ENCODE measurements around the gene GRIP1. TPM values are rescaled to one million over a fixed set of nuclear protein-coding genes. Genes with fewer than 3 reads are reported as not detected.

The GRIP1 gene
- total and polyA plus RNA-seq, 2 donors from 2014 or later, result 3.9 to 18.4 TPM

DNA sequence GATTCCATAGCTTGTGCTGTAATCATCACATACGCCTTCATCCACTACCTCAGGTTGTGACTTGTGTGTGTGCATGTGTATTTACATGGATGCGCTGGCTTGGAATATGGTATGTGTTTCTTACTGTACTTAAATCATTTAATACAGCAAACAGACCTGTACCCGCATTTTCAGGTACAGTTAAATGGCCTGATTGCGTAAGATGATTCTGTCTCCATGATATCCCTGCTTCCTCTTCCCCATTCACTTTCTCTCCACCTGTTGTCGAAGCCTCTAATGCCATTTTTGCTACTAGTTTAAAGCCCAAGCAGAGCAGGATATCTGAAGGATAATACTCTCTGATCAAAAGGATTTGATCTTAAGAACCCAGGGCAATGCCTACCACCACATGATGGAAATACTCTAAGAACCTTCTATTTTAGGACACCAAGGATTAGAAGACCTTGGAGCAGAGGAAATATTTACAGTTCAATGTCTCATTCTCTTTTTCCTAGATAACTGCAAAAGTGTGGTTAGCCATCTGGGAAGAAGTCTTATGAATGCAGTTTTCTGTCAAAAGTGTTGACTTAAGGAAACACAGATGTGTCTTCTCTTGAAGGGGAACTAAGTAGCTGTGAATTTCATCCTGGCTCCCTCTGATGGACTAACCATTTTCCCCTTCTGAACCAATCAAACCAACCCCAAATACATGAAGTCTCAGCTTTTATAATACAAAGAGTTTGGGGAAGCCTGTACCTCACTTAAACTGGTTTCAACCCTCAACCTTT is 297.9 kb downstream of the GRIP1 start:
- peak in 1 of 5 donors; percentile 8 for DNase-seq

GRCh38 chr12:66379616-66380015 is 299.3 kb downstream of the GRIP1 start:
- no peak for FAIRE-seq
- intact Hi-C loops (cut with DNase I), result no loop called here

More for the DNA sequence above, 297.9 kb downstream of the GRIP1 start:
- Histone ChIP-seq H3K4me1 (ENCODE audit: control insufficient read depth in 2 of 3, insufficient read depth in 2 of 3, low read depth in 1 of 3, low read length in 3 of 3) (no peaks in the 10 kb centered on the region), H3K4me3 (ENCODE audit: low read length in 3 of 3) (no peak overlapping the region), H3K27ac (ENCODE audit: low read depth in 2 of 2, low read length in 2 of 2) (no peak overlapping the region), H3K9me3 (ENCODE audit: control insufficient read depth in 2 of 3, insufficient read depth in 1 of 3, low read length in 3 of 3) (no peaks in the 10 kb centered on the region), H3K36me3 (ENCODE audit: control insufficient read depth in 2 of 3, insufficient read depth in 3 of 3, low read length in 3 of 3) (no peaks in the 10 kb centered on the region), H3K27me3 (ENCODE audit: control insufficient read depth, insufficient read depth, low read length) (no peaks in the 10 kb centered on the region), H3K9ac (ENCODE audit: low read length in 3 of 3) (no peak overlapping the region)
- intact Hi-C loops (cut with DNase I), result no loop called here
- no peak for TF ChIP-seq CTCF (IDR thresholded peaks at IDR 0.05; ENCODE audit: borderline replicate concordance, extremely low read depth, insufficient read depth)
- no peak for FAIRE-seq

DNA sequence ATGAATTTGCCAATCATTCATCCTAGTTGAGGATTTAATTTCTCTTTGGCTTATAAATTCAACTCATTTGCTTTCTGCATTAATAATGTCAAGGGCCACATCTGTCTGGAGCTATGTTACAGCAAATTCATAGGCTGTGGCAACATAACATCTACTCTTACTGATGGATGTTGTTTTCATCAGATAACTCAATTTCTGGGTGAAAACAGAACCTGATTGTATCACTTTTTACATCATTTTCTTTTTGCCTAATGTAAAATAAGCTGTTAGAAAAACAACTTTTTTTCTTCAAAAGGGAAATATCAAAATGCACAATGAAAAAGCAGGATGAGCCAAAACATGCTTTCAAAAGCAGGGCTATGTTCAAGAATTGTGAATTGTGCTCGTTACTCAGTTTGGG is 303.3 kb downstream of the GRIP1 start:
- Histone ChIP-seq H3K9me3 (ENCODE audit: control insufficient read depth in 2 of 3, insufficient read depth in 1 of 3, low read length in 3 of 3) (no peaks in the 10 kb centered on the region), H3K36me3 (ENCODE audit: control insufficient read depth in 2 of 3, insufficient read depth in 3 of 3, low read length in 3 of 3) (no peaks in the 10 kb centered on the region), H3K4me1 (ENCODE audit: control insufficient read depth in 2 of 3, insufficient read depth in 2 of 3, low read depth in 1 of 3, low read length in 3 of 3) (no peaks in the 10 kb centered on the region), H3K27me3 (ENCODE audit: control insufficient read depth, insufficient read depth, low read length) (no peaks in the 10 kb centered on the region), H3K4me3 (ENCODE audit: low read length in 3 of 3) (no peak overlapping the region), H3K9ac (ENCODE audit: low read length in 3 of 3) (no peak overlapping the region), H3K27ac (ENCODE audit: low read depth in 2 of 2, low read length in 2 of 2) (no peak overlapping the region)
- no peak for FAIRE-seq
- no peak for DNase-seq
- intact Hi-C loops (cut with DNase I), result no loop called here
- no peak for TF ChIP-seq CTCF (IDR thresholded peaks at IDR 0.05; ENCODE audit: borderline replicate concordance, extremely low read depth, insufficient read depth)

More at GRCh38 chr12:66379616-66380015, 299.3 kb downstream of the GRIP1 start:
- H3K27ac ChIP-seq (ENCODE audit: low read depth in 2 of 2, low read length in 2 of 2), result no peak overlapping the region
- TF ChIP-seq CTCF (IDR thresholded peaks at IDR 0.05; ENCODE audit: borderline replicate concordance, extremely low read depth, insufficient read depth), result no peak
- H3K4me3 ChIP-seq (ENCODE audit: low read length in 3 of 3), result no peak overlapping the region
- no peaks in the 10 kb centered on the region for H3K4me1 ChIP-seq (ENCODE audit: control insufficient read depth in 2 of 3, insufficient read depth in 2 of 3, low read depth in 1 of 3, low read length in 3 of 3)
- no peaks in the 10 kb centered on the region for H3K27me3 ChIP-seq (ENCODE audit: control insufficient read depth, insufficient read depth, low read length)
- H3K36me3 ChIP-seq (ENCODE audit: control insufficient read depth in 2 of 3, insufficient read depth in 3 of 3, low read length in 3 of 3), result no peaks in the 10 kb centered on the region
- no peak overlapping the region for H3K9ac ChIP-seq (ENCODE audit: low read length in 3 of 3)
- H3K9me3 ChIP-seq (ENCODE audit: control insufficient read depth in 2 of 3, insufficient read depth in 1 of 3, low read length in 3 of 3), result no peaks in the 10 kb centered on the region
- no peak for DNase-seq
